ENCODE data around the gene ANKRD39.

GRCh38 chr2:96846825-96847224 is 11.0 kb downstream of the ANKRD39 start:
- TF ChIP-seq CTCF (IDR thresholded peaks at IDR 0.05; ENCODE audit: control extremely low read depth in 1 of 3, insufficient read depth in 1 of 3, low read depth in 1 of 3, low read length in 3 of 3) (no peak), SIX5 (IDR thresholded peaks at IDR 0.05; ENCODE audit: low read depth, low read length) (no peak), SUZ12 (IDR thresholded peaks at IDR 0.05; ENCODE audit: low read length) (no peak), POLR2A (IDR thresholded peaks at IDR 0.05; ENCODE audit: control extremely low read depth in 1 of 2, low read depth in 2 of 2, low read length in 2 of 2) (no peak), MAFK (IDR thresholded peaks at IDR 0.05; ENCODE audit: low read depth, low read length) (no peak), RNF2 (IDR thresholded peaks at IDR 0.05; ENCODE audit: borderline replicate concordance, low read depth, low read length, missing control alignments, poor library complexity, severe bottlenecking) (no peak), CBX5 (IDR thresholded peaks at IDR 0.05; ENCODE audit: low read depth, low read length) (no peak), RFX5 (IDR thresholded peaks at IDR 0.05; ENCODE audit: borderline replicate concordance, low read depth, low read length) (no peak), MAX (IDR thresholded peaks at IDR 0.05) (no peak), GABPA (IDR thresholded peaks at IDR 0.05; ENCODE audit: borderline replicate concordance, insufficient read depth, low read length) (no peak), CHD2 (IDR thresholded peaks at IDR 0.05; ENCODE audit: low read length) (no peak), FOSL1 (IDR thresholded peaks at IDR 0.05; ENCODE audit: insufficient read depth, low read depth, low read length) (no peak), POLR2AphosphoS5 (IDR thresholded peaks at IDR 0.05; ENCODE audit: low read depth, low read length) (no peak), USF2 (IDR thresholded peaks at IDR 0.05; ENCODE audit: low read length) (no peak)

Data from H1 (cell line).